IMR-90 (cell line): ENCODE measurements around the gene CYB5B. TPM values are rescaled to one million over a fixed set of nuclear protein-coding genes. Genes with fewer than 3 reads are reported as not detected.

Source experiments
- ATAC-seq: fragments of 200-7000 bp; cut with Tn5 transposase; 2 replicates; pipeline ENCODE4 v1.9.1; 2020; ENCODE audit warnings: low read depth, mild to moderate bottlenecking, moderate library complexity
- BruUV-seq: library from RNA; stranded (reverse); fragments of 400-500 nt; replicated peaks from 2 replicates; lab custom pipeline; 2021; lab: Mats Ljungman, UMichigan
- CTCF ChIA-PET: fragments of 300-600 bp; formaldehyde crosslinking; extraction: SDS; loops from one replicate; lab custom pipeline; 2021; ENCODE audit warnings: antibody characterized with exemption; lab: Yijun Ruan, JAX
- POLR2A ChIA-PET: fragments of 300-600 bp; sonication (Branson Sonifier 250); formaldehyde crosslinking; loops from one replicate; lab custom pipeline; 2022; ENCODE audit warnings: antibody characterized with exemption; ENCODE audit not compliant: unreplicated experiment; lab: Charles Lee
- DNase-seq: peaks from one replicate; pipeline ENCODE4 v3.0.0; 2013
- H2AFZ ChIP-seq: replicated peaks from 2 replicates; pipeline ENCODE3; 2013; ENCODE audit warnings: low read length, mild to moderate bottlenecking; ENCODE audit not compliant: poor library complexity
- H2AK5ac ChIP-seq: 2 replicates; pipeline ENCODE4 v1.6.1; 2013; ENCODE audit warnings: low read depth, low read length, inconsistent platforms
- H2AK9ac ChIP-seq: replicated peaks from 2 replicates; pipeline ENCODE3; 2013; ENCODE audit warnings: mild to moderate bottlenecking, low read depth, low read length, moderate library complexity; ENCODE audit not compliant: poor library complexity
- H2BK120ac ChIP-seq: 2 replicates; pipeline ENCODE4 v1.6.1; 2013; ENCODE audit warnings: low read depth, low read length, inconsistent platforms
- H2BK15ac ChIP-seq: 3 replicates; pipeline ENCODE4 v1.6.1; 2013; ENCODE audit warnings: low read depth, low read length, inconsistent platforms
- H2BK20ac ChIP-seq: 2 replicates; pipeline ENCODE4 v1.6.1; 2013; ENCODE audit warnings: low read depth, mild to moderate bottlenecking, inconsistent platforms, low read length, moderate library complexity
- H2BK5ac ChIP-seq: 2 replicates; pipeline ENCODE4 v1.6.1; 2013; ENCODE audit warnings: mild to moderate bottlenecking, low read depth, low read length, inconsistent platforms; ENCODE audit not compliant: poor library complexity, severe bottlenecking
- H3K14ac ChIP-seq: replicated peaks from 2 replicates; pipeline ENCODE4 v1.6.1; 2013; ENCODE audit warnings: low read depth, low read length, inconsistent platforms
- H3K18ac ChIP-seq: 2 replicates; pipeline ENCODE4 v1.6.1; 2013; ENCODE audit warnings: low read depth, low read length, control low read depth
- H3K23ac ChIP-seq: 2 replicates; pipeline ENCODE4 v1.6.1; 2013; ENCODE audit warnings: low read depth, low read length, inconsistent platforms
- H3K27ac ChIP-seq: 2 replicates; pipeline ENCODE4 v1.5.1; 2013; ENCODE audit warnings: mild to moderate bottlenecking, control low read depth, low read length; ENCODE audit not compliant: insufficient read depth
- H3K27me3 ChIP-seq: 2 replicates; pipeline ENCODE4 v1.6.1; 2013; ENCODE audit warnings: low read length; ENCODE audit not compliant: control insufficient read depth, insufficient read depth
- H3K36me3 ChIP-seq: 2 replicates; pipeline ENCODE4 v1.6.1; 2013; ENCODE audit warnings: low read length, mixed read lengths; ENCODE audit not compliant: control insufficient read depth, insufficient read depth
- H3K4ac ChIP-seq: 2 replicates; pipeline ENCODE4 v1.6.1; 2013; ENCODE audit warnings: low read depth, low read length, inconsistent platforms
- H3K4me1 ChIP-seq: 2 replicates; pipeline ENCODE4 v1.6.1; 2013; ENCODE audit warnings: low read length, mixed read lengths; ENCODE audit not compliant: control insufficient read depth, insufficient read depth
- H3K4me2 ChIP-seq: 2 replicates; pipeline ENCODE4 v1.6.1; 2013; ENCODE audit warnings: low read depth, mild to moderate bottlenecking, control low read depth, low read length, moderate library complexity
- H3K4me3 ChIP-seq: 2 replicates; pipeline ENCODE4 v1.5.1; 2013; ENCODE audit warnings: low read depth, mild to moderate bottlenecking, control low read depth, low read length, moderate library complexity; ENCODE audit not compliant: insufficient read depth
- H3K56ac ChIP-seq: 2 replicates; pipeline ENCODE4 v1.6.1; 2013; ENCODE audit warnings: low read length, inconsistent platforms; ENCODE audit not compliant: insufficient read depth; ENCODE audit errors: extremely low read depth
- H3K79me1 ChIP-seq, 2 experiments: 2 replicates each; pipeline ENCODE4 v1.6.1; 2013; ENCODE audit warnings: low read length in 2 of 2, inconsistent platforms in 1 of 2, low read depth in 1 of 2
- H3K9ac ChIP-seq: 2 replicates; pipeline ENCODE4 v1.6.1; 2013; ENCODE audit warnings: low read depth, low read length, control low read depth
- H3K9me1 ChIP-seq: 2 replicates; pipeline ENCODE4 v1.6.1; 2013; ENCODE audit warnings: low read length, inconsistent platforms; ENCODE audit not compliant: insufficient read depth
- H3K9me3 ChIP-seq: 2 replicates; pipeline ENCODE4 v1.6.1; 2013; ENCODE audit warnings: low read length; ENCODE audit not compliant: control insufficient read depth, insufficient read depth
- H4K20me1 ChIP-seq: 2 replicates; pipeline ENCODE4 v1.6.1; 2013; ENCODE audit warnings: low read length, inconsistent platforms; ENCODE audit not compliant: insufficient read depth
- H4K5ac ChIP-seq: 2 replicates; pipeline ENCODE4 v1.6.1; 2013; ENCODE audit warnings: mild to moderate bottlenecking, low read depth, low read length, control low read depth
- H4K8ac ChIP-seq, 2 experiments: 2 replicates each; pipeline ENCODE4 v1.6.1; 2013; ENCODE audit warnings: low read depth in 2 of 2, low read length in 2 of 2, control low read depth in 1 of 2, inconsistent platforms in 1 of 2
- H4K91ac ChIP-seq: 2 replicates; pipeline ENCODE4 v1.6.1; 2013; ENCODE audit warnings: low read depth, low read length, inconsistent platforms; ENCODE audit not compliant: insufficient read depth
- MAZ ChIP-seq: IDR thresholded peaks from 2 replicates; pipeline ENCODE4 v1.6.1; 2012; ENCODE audit warnings: low read depth, mild to moderate bottlenecking, low read length, improper control_type of control experiment, moderate library complexity, borderline replicate concordance
- MXI1 ChIP-seq: IDR thresholded peaks from 2 replicates; pipeline ENCODE4 v1.6.1; 2012; ENCODE audit warnings: low read depth, mild to moderate bottlenecking, low read length, moderate library complexity, borderline replicate concordance
- POLR2A ChIP-seq: IDR thresholded peaks from 2 replicates; pipeline ENCODE4 v1.6.1; 2012; ENCODE audit warnings: mild to moderate bottlenecking, low read depth, low read length
- RAD21 ChIP-seq: IDR thresholded peaks from 2 replicates; pipeline ENCODE4 v1.6.1; 2012; ENCODE audit warnings: low read length, improper control_type of control experiment
- WGBS, 2 experiments: methylation state at CpG; one replicate each; pipeline versions ENCODE4 v1.1.5 to v1.1.7; 2013; ENCODE audit warnings: missing lambda C conversion rate in 2 of 2; ENCODE audit not compliant: insufficient read length in 1 of 2; ENCODE audit errors: extremely low coverage in 2 of 2; 5-methylcytosine and 5-hydroxymethylcytosine counted together
- dilution Hi-C: fragments of 300-500 bp; cut with HindIII; formaldehyde crosslinking; loops from one replicate; pipeline ENCODE4 v1.14.3; 2018; ENCODE audit warnings: low sequenced_read_pairs; ENCODE audit not compliant: unreplicated experiment
- in situ Hi-C: fragments of 300-500 bp; cut with MboI; formaldehyde crosslinking; loops from 3 replicates; pipeline ENCODE4 v1.14.3; 2019; ENCODE audit warnings: low sequenced_read_pairs, inconsistent platforms, mixed read lengths
- intact Hi-C: fragments of 100-400 bp; cut with micrococcal nuclease; formaldehyde crosslinking; loops from 2 replicates; pipeline ENCODE4 v1.10.0; 2022
- polyA plus RNA-seq, 3 experiments: library from polyadenylated mRNA; depleted of rRNA; stranded (reverse); fragments of >200 nt; gene quantifications; 2 replicates each; pipeline ENCODE4 v1.2.3, GENCODE V29; 2012; ENCODE audit warnings: low replicate concordance in 1 of 3
- total RNA-seq: library from RNA; depleted of rRNA; stranded (reverse); fragments of >200 nt; gene quantifications from 2 replicates; pipeline ENCODE4 v1.2.3, GENCODE V29; 2012

CYB5B gene
- total and polyA plus RNA-seq, 2 of the 4 experiments (the other 2 are of a cell fraction): 100 to 102 TPM

GRCh38 chr16:69384974-69385373 lies 39.4 kb upstream of the CYB5B start:
- H2BK5ac ChIP-seq: no peak overlapping the region
- no peak overlapping the region for H2AK5ac ChIP-seq
- no peak overlapping the region for H2BK20ac ChIP-seq
- H3K36me3 ChIP-seq: peaks cover 9% of the 10 kb centered on the region
- H3K4ac ChIP-seq: 0 out of 2 replicates have a peak overlapping the region, but pooled peaks have one; percentile 8
- no peak for ATAC-seq
- peak overlapping the region; percentile 90 for H2AFZ ChIP-seq
- H3K9me1 ChIP-seq: peaks cover 3% of the 10 kb centered on the region; the same call in 1 of the 2 replicates
- H3K4me1 ChIP-seq: no peaks in the 10 kb centered on the region; the same call in 1 of the 2 replicates
- no peak for TF ChIP-seq RAD21
- TF ChIP-seq POLR2A: no peak
- TF ChIP-seq MAZ: no peak
- no peak for TF ChIP-seq MXI1
- 0 out of 2 replicates have a peak overlapping the region, but pooled peaks have one; percentile 54 for H3K18ac ChIP-seq
- POLR2A ChIA-PET: interaction anchor here (0.6 to 1.1 kb wide), 2 partner anchors 40 to 182 kb away, joined by 3 to 4 read pairs; no protein-coding TSS in a partner anchor
- WGBS, 2 experiments: 7% methylated on average over 2 of the region's 6 CpGs; no CpG with 5 or more reads in 1 of the 2 experiments
- no peaks in the 10 kb centered on the region for H3K9me3 ChIP-seq
- no peaks in the 10 kb centered on the region for H3K27me3 ChIP-seq
- no TSS peak for BruUV-seq
- H2BK15ac ChIP-seq: no peak overlapping the region
- H4K20me1 ChIP-seq: no peaks in the 10 kb centered on the region
- H3K79me1 ChIP-seq: peaks cover 18 to 31% of the 10 kb centered on the region in 2 experiments
- H3K4me3 ChIP-seq: peak overlapping the region; percentile 98
- in situ Hi-C loops: no loop called here
- peak overlapping the region; percentile 57 to 99; a peak in 3 of 4 replicates for H4K8ac ChIP-seq
- peak overlapping the region; percentile 56 for H4K5ac ChIP-seq
- H3K9ac ChIP-seq: peak overlapping the region; percentile 100
- DNase-seq: no peak
- peak overlapping the region; percentile 3; the same call in 1 of the 2 replicates for H3K23ac ChIP-seq
- intact Hi-C loops: loop anchor here (5.0 kb wide), 1 partner anchor 372 kb away; no protein-coding TSS in a partner anchor
- H3K14ac ChIP-seq: peak overlapping the region; percentile 2; the same call in 1 of the 2 replicates
- no peak overlapping the region for H2AK9ac ChIP-seq
- CTCF ChIA-PET: interaction anchor here (1.3 kb wide), 1 partner anchor 12 kb away, joined by 3 read pairs; no protein-coding TSS in a partner anchor
- H3K4me2 ChIP-seq: peak overlapping the region; percentile 97
- no peak overlapping the region for H2BK120ac ChIP-seq
- peak overlapping the region; percentile 73 for H3K56ac ChIP-seq
- peak overlapping the region; percentile 94 for H3K27ac ChIP-seq
- H4K91ac ChIP-seq: peak overlapping the region; percentile 26; the same call in 1 of the 2 replicates
- dilution Hi-C loops: no loop called here
